ENCODE measurements around the gene RAP1B. TPM values are rescaled to one million over a fixed set of nuclear protein-coding genes. Genes with fewer than 3 reads are reported as not detected.

Gene RAP1B
- total RNA-seq, 2 donors from 2014 or later, result 162 to 209 TPM

DNA sequence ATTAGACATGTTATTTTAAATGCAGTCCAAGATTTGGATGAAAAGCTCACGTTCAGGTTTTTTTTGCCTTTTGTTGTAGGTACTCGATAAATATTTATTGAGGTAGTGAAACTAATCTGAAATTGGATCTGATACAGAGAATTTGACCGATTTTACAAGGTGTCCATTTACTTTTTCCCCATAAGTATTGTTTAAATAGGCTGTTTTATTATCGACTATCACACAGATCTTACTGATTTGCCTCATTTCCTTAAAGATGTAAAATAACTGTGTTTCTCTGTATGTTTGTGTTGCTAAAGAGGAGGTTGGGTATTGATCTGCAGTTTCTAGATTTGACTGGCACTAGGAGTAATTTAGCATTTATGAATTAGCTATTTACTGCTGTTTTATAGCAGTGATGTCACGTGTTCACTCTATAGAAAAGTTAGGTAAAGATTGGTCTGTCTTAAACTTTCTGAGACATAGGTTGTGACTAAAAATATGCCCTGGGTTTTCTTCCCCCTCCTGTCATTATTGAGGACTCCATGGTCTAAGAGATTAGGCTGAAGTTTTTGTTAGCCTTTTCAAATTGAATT lies 3.5 kb downstream of the RAP1B start:
- Mint-ChIP-seq H3K27me3 (ENCODE audit: low read depth) (no peaks in the 10 kb centered on the region), H3K4me3 (peak overlapping the region; percentile 99 to 100), H3K27ac (peak overlapping the region; percentile 99), H3K9me3 (no peaks in the 10 kb centered on the region), H3K36me3 (ENCODE audit: insufficient read depth in 2 of 2) (peaks cover 24 to 33% of the 10 kb centered on the region in 2 donors), H3K4me1 (ENCODE audit: low read depth) (peaks cover 84% of the 10 kb centered on the region)
- ATAC-seq (replicated peaks in 1 of 2), result no peak
- DNase-seq, result no peak

DNA sequence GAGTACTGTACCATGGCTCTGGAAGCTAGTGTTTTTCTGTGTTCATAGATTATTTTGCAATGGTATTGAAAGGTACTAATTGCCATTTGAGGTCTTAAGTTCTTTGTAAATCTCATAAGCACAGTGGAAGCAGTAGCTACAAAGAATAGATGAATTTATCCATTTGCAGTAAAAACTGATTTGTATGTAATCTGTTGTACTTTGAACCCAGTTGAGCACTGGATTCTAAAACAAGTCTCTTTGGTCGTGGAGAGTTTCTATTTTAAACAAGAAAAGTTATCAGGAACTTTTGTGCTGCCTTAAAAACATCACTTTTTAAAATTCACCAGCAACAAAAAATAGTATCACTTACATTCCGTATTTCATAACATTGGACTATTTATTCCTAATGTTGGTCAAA lies 4.1 kb downstream of the RAP1B start:
- peak overlapping the region; percentile 99 for H3K27ac Mint-ChIP-seq
- peaks cover 24 to 33% of the 10 kb centered on the region in 2 donors for H3K36me3 Mint-ChIP-seq (ENCODE audit: insufficient read depth in 2 of 2)
- peaks cover 84% of the 10 kb centered on the region for H3K4me1 Mint-ChIP-seq (ENCODE audit: low read depth)
- no peaks in the 10 kb centered on the region for H3K27me3 Mint-ChIP-seq (ENCODE audit: low read depth)
- H3K9me3 Mint-ChIP-seq, result no peaks in the 10 kb centered on the region
- H3K4me3 Mint-ChIP-seq, result peak overlapping the region; percentile 99 to 100
- ATAC-seq (replicated peaks in 1 of 2) (no peak), DNase-seq (no peak)

- Mint-ChIP-seq H3K9me3 (no peaks in the 10 kb centered on the region), H3K27ac (peak overlapping the region; percentile 86), H3K27me3 (ENCODE audit: low read depth) (no peaks in the 10 kb centered on the region), H3K4me1 (ENCODE audit: low read depth) (peaks cover 97% of the 10 kb centered on the region), H3K4me3 (peak overlapping the region; percentile 51 to 56), H3K36me3 (ENCODE audit: insufficient read depth in 2 of 2) (peaks cover 16 to 25% of the 10 kb centered on the region in 2 donors)
- no peak for DNase-seq
- peak; percentile 53 to 61 for ATAC-seq (replicated peaks in 1 of 2)
These were observed 6.6 kb downstream of the RAP1B start for GRCh38 chr12:68617160-68617926.

DNA sequence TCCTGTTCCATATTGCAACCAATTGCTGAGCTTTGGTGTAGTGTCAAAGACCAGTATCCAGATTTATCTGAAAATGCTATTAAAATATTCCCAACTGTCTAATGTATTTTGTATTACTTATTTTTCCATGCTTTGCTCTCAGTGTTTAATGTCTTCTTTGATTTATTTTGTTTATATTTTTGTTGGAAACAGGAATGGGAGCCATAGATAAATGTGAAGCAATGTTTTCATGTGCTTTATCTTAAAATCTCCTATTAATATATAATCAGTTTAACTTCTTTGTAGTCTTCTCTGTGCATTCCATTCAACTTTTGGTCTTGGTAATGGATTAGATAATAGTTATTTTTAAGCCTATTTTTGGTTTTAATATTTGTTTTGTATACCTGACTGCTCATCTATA lies 8.8 kb downstream of the RAP1B start:
- H3K4me1 Mint-ChIP-seq (ENCODE audit: low read depth), result peaks cover 92% of the 10 kb centered on the region
- no peak for ATAC-seq (replicated peaks in 1 of 2)
- no peaks in the 10 kb centered on the region for H3K27me3 Mint-ChIP-seq (ENCODE audit: low read depth)
- peak overlapping the region; percentile 84 for H3K27ac Mint-ChIP-seq
- H3K4me3 Mint-ChIP-seq, result peak overlapping the region; percentile 6 to 71
- H3K9me3 Mint-ChIP-seq, result no peaks in the 10 kb centered on the region
- H3K36me3 Mint-ChIP-seq (ENCODE audit: insufficient read depth in 2 of 2), result peaks cover 9 to 24% of the 10 kb centered on the region in 2 donors
- no peak for DNase-seq

DNA sequence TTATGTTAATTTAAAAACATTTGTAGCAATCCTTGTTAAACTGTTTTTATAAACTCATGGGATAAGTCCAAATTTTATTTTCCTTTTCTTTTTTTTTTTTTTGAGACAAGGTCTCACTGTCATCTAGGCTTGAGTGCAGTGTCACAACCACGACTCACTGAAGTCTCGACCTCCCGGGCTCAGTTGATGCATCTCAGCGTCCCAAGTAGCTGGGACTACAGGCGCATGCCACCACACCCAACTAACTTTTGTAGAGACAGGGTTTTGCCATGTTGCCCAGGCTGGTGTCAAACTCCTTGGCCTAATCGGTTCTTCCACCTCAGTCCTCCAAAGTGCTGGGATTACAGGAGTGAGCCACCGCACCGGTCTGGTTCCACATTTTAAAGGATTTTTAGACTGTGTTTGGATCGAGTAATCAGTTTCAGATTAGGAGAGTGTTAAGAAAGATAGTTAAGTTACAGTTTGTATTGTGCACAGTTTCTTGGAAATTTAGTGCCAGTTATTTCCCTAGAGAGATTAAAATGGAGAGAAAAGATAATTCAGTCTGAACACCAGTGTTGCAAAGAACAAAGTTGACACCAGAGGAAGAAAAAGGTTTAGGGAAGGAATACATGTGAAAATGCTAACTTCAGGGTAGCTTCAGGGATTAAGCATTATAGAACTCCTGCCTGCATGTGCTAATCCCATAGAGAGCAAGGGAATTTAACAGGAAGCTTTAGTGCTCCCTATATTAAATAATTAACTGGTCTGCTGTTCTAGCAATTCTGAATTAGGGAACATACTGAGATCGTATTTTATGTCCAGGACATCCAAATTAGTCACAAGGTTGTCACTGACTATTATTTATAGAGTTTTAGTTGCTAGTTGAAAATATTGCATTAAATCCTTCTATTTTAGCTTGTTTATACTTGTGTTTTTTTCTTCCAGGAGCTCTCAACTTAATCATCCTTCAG lies 10.1 kb downstream of the RAP1B start:
- no peak for DNase-seq
- Mint-ChIP-seq H3K4me3 (peak overlapping the region; percentile 53 to 55), H3K27ac (peak overlapping the region; percentile 72), H3K9me3 (no peaks in the 10 kb centered on the region), H3K4me1 (ENCODE audit: low read depth) (peaks cover 88% of the 10 kb centered on the region), H3K27me3 (ENCODE audit: low read depth) (no peaks in the 10 kb centered on the region), H3K36me3 (ENCODE audit: insufficient read depth in 2 of 2) (peaks cover 7 to 23% of the 10 kb centered on the region in 2 donors)
- ATAC-seq (replicated peaks in 1 of 2), result no peak

GRCh38 chr12:68621472-68622081 lies 10.9 kb downstream of the RAP1B start:
- H3K27me3 Mint-ChIP-seq (ENCODE audit: low read depth), result no peaks in the 10 kb centered on the region
- H3K36me3 Mint-ChIP-seq (ENCODE audit: insufficient read depth in 2 of 2), result peaks cover 14 to 30% of the 10 kb centered on the region in 2 donors
- peaks cover 85% of the 10 kb centered on the region for H3K4me1 Mint-ChIP-seq (ENCODE audit: low read depth)
- H3K27ac Mint-ChIP-seq, result peak overlapping the region; percentile 72
- DNase-seq (no peak), ATAC-seq (replicated peaks in 1 of 2) (peak in 1 of 2 donors; percentile 32)
- H3K4me3 Mint-ChIP-seq, result peak overlapping the region; percentile 53 to 55
- peaks cover 0 to 3% of the 10 kb centered on the region in 2 donors for H3K9me3 Mint-ChIP-seq

GRCh38 chr12:68622250-68622649 lies 11.6 kb downstream of the RAP1B start:
- peaks cover 0 to 3% of the 10 kb centered on the region in 2 donors for H3K9me3 Mint-ChIP-seq
- DNase-seq (no peak), ATAC-seq (replicated peaks in 1 of 2) (peak in 1 of 2 donors; percentile 28)
- H3K27me3 Mint-ChIP-seq (ENCODE audit: low read depth), result no peaks in the 10 kb centered on the region
- peaks cover 21 to 36% of the 10 kb centered on the region in 2 donors for H3K36me3 Mint-ChIP-seq (ENCODE audit: insufficient read depth in 2 of 2)
- H3K4me3 Mint-ChIP-seq, result peak overlapping the region in 1 of 2 donors; percentile 53
- H3K4me1 Mint-ChIP-seq (ENCODE audit: low read depth), result peaks cover 85% of the 10 kb centered on the region
- peak overlapping the region; percentile 72 for H3K27ac Mint-ChIP-seq

GRCh38 chr12:68623059-68623458 lies 12.4 kb downstream of the RAP1B start:
- peak overlapping the region; percentile 72 for H3K27ac Mint-ChIP-seq
- H3K4me1 Mint-ChIP-seq (ENCODE audit: low read depth), result peaks cover 86% of the 10 kb centered on the region
- H3K27me3 Mint-ChIP-seq (ENCODE audit: low read depth), result no peaks in the 10 kb centered on the region
- peak overlapping the region in 1 of 2 donors; percentile 41 for H3K4me3 Mint-ChIP-seq
- H3K9me3 Mint-ChIP-seq, result peaks cover 0 to 3% of the 10 kb centered on the region in 2 donors
- ATAC-seq (replicated peaks in 1 of 2) (no peak), DNase-seq (no peak)
- H3K36me3 Mint-ChIP-seq (ENCODE audit: insufficient read depth in 2 of 2), result peaks cover 23 to 36% of the 10 kb centered on the region in 2 donors

GRCh38 chr12:68623984-68624383 lies 13.3 kb downstream of the RAP1B start:
- Mint-ChIP-seq H3K4me1 (ENCODE audit: low read depth) (peaks cover 86% of the 10 kb centered on the region), H3K27me3 (ENCODE audit: low read depth) (no peaks in the 10 kb centered on the region), H3K36me3 (ENCODE audit: insufficient read depth in 2 of 2) (peaks cover 23 to 38% of the 10 kb centered on the region in 2 donors), H3K9me3 (peaks cover 0 to 3% of the 10 kb centered on the region in 2 donors), H3K4me3 (peak overlapping the region in 1 of 2 donors; percentile 10), H3K27ac (peak overlapping the region; percentile 72)
- DNase-seq (no peak), ATAC-seq (replicated peaks in 1 of 2) (no peak)

DNA sequence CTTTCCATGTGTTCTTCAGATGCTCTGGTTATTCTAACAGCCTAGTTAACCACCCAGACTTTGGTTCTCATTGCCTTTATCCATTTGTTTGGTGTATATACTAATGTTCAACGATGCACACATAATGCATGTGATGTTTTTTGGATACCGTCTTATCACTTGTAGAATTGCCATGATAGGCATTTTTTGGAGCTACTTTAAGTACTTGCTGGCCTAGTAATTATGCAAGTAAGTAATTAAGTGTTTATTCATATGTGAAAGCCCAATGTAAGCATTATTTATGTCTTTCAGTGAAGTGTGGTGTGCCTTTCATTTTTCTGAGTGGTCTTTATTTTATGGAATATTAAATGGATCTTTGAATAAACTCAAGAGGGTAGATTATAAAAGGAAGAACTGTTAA lies 14.2 kb downstream of the RAP1B start:
- ATAC-seq (replicated peaks in 1 of 2) (no peak), DNase-seq (no peak)
- no peak overlapping the region for H3K4me3 Mint-ChIP-seq
- no peaks in the 10 kb centered on the region for H3K27me3 Mint-ChIP-seq (ENCODE audit: low read depth)
- H3K27ac Mint-ChIP-seq, result peak overlapping the region; percentile 91
- peaks cover 0 to 3% of the 10 kb centered on the region in 2 donors for H3K9me3 Mint-ChIP-seq
- peaks cover 23 to 40% of the 10 kb centered on the region in 2 donors for H3K36me3 Mint-ChIP-seq (ENCODE audit: insufficient read depth in 2 of 2)
- peaks cover 84% of the 10 kb centered on the region for H3K4me1 Mint-ChIP-seq (ENCODE audit: low read depth)

DNA sequence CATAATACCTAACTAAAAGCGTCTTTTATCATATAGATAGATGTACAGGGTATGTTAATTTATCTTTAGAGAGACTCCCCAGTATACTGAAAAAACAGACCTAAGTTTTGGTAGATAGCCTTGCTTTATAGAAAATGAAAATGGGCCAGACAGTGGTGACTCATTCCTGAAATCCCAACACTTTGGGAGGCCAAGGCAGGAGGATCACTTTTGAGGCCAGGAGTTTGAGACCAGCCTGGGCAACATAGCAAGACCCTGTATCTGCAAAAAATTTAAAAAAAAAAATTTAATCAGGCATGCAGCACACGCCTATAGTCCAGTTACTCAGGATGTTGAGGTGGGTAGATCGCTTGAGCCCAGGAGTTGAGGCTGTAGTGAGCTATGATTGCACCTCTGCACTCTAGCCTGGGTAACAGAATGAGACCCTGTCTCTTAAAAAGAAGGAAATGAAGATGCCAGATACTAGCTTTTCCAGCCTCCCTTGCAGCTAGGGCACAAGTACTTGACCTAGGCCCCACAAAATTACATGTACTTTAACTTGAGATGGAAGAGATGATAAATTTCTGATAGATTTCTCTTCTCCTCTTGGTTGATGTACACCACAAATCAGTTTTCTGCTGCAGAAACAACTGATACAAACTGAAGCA lies 17.1 kb downstream of the RAP1B start:
- ATAC-seq (replicated peaks in 1 of 2) (no peak), DNase-seq (no peak)
- Mint-ChIP-seq H3K27me3 (ENCODE audit: low read depth) (no peaks in the 10 kb centered on the region), H3K4me1 (ENCODE audit: low read depth) (peaks cover 83% of the 10 kb centered on the region), H3K36me3 (ENCODE audit: insufficient read depth in 2 of 2) (peaks cover 22 to 44% of the 10 kb centered on the region in 2 donors), H3K27ac (peak overlapping the region; percentile 72), H3K4me3 (no peak overlapping the region), H3K9me3 (peaks cover 0 to 3% of the 10 kb centered on the region in 2 donors)

GRCh38 chr12:68628698-68629097 lies 18.0 kb downstream of the RAP1B start:
- H3K9me3 Mint-ChIP-seq, result peaks cover 0 to 3% of the 10 kb centered on the region in 2 donors
- no peaks in the 10 kb centered on the region for H3K27me3 Mint-ChIP-seq (ENCODE audit: low read depth)
- no peak overlapping the region for H3K4me3 Mint-ChIP-seq
- no peak for ATAC-seq (replicated peaks in 1 of 2)
- peaks cover 19 to 35% of the 10 kb centered on the region in 2 donors for H3K36me3 Mint-ChIP-seq (ENCODE audit: insufficient read depth in 2 of 2)
- no peak for DNase-seq
- H3K27ac Mint-ChIP-seq, result peak overlapping the region; percentile 78
- H3K4me1 Mint-ChIP-seq (ENCODE audit: low read depth), result peaks cover 83% of the 10 kb centered on the region
